SK-N-SH treated with all-trans-retinoic acid at 6 μM for 48 hours (cell line): ENCODE data around the gene WDR19.

Experiments
- ESRRG ChIP-seq: fragments of 250-450 bp; sonication (Bioruptor Pico); IDR thresholded peaks from 2 replicates; pipeline ENCODE4 v1.6.1; 2021; ENCODE audit warnings: mild to moderate bottlenecking
- PATZ1 ChIP-seq: fragments of 250-450 bp; sonication (Bioruptor Pico); IDR thresholded peaks from 2 replicates; pipeline ENCODE4 v1.8.0; 2020; ENCODE audit warnings: mild to moderate bottlenecking, moderate library complexity, borderline replicate concordance
- PPARA ChIP-seq: fragments of 250-450 bp; sonication (Bioruptor Pico); IDR thresholded peaks from 2 replicates; pipeline ENCODE4 v1.5.0; 2020; ENCODE audit warnings: mild to moderate bottlenecking, borderline replicate concordance
- ZFP3 ChIP-seq: fragments of 250-450 bp; sonication (Bioruptor Pico); IDR thresholded peaks from 2 replicates; pipeline ENCODE4 v1.5.0; 2020; ENCODE audit warnings: mild to moderate bottlenecking, moderate library complexity
- ZNF565 ChIP-seq: fragments of 450-650 bp; formaldehyde crosslinking; conservative IDR thresholded peaks from 2 replicates; pipeline ENCODE4 v1.5.0; 2020; ENCODE audit warnings: low read depth, mild to moderate bottlenecking, moderate library complexity
- ZNF70 ChIP-seq: fragments of 450-650 bp; formaldehyde crosslinking; IDR thresholded peaks from 2 replicates; pipeline ENCODE4 v1.5.0; 2020; ENCODE audit warnings: mild to moderate bottlenecking, moderate library complexity
- TF ChIP-seq, protein P1 (sequence below): fragments of 250-450 bp; sonication (Bioruptor Pico); IDR thresholded peaks from 2 replicates; pipeline ENCODE4 v1.5.1; 2021; ENCODE audit warnings: mild to moderate bottlenecking, moderate library complexity

GRCh38 chr4:39319676-39320075 lies 137.3 kb downstream of the WDR19 start:
- TF ChIP-seq PPARA (CRISPR knock-in tag) (no peak), ZFP3 (CRISPR knock-in tag) (no peak), ZNF70 (CRISPR knock-in tag) (no peak), ZNF565 (CRISPR knock-in tag) (no peak), ESRRG (CRISPR knock-in tag) (no peak), PATZ1 (CRISPR knock-in tag) (no peak)
- TF ChIP-seq, protein P1, sequence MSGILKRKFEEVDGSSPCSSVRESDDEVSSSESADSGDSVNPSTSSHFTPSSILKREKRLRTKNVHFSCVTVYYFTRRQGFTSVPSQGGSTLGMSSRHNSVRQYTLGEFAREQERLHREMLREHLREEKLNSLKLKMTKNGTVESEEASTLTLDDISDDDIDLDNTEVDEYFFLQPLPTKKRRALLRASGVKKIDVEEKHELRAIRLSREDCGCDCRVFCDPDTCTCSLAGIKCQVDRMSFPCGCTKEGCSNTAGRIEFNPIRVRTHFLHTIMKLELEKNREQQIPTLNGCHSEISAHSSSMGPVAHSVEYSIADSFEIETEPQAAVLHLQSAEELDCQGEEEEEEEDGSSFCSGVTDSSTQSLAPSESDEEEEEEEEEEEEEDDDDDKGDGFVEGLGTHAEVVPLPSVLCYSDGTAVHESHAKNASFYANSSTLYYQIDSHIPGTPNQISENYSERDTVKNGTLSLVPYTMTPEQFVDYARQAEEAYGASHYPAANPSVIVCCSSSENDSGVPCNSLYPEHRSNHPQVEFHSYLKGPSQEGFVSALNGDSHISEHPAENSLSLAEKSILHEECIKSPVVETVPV (CRISPR knock-in tag), result no peak
